Left hindlimb (tissue), 1 donor: ENCODE data around the gene EEF1E1.

Experiments
- DNase-seq: peaks from one replicate; pipeline ENCODE4 v3.0.0-alpha.2; 2018

EEF1E1 gene

GRCh38 chr6:8087870-8088754 is 14.2 kb downstream of the EEF1E1 start:
- no peak for DNase-seq

DNA sequence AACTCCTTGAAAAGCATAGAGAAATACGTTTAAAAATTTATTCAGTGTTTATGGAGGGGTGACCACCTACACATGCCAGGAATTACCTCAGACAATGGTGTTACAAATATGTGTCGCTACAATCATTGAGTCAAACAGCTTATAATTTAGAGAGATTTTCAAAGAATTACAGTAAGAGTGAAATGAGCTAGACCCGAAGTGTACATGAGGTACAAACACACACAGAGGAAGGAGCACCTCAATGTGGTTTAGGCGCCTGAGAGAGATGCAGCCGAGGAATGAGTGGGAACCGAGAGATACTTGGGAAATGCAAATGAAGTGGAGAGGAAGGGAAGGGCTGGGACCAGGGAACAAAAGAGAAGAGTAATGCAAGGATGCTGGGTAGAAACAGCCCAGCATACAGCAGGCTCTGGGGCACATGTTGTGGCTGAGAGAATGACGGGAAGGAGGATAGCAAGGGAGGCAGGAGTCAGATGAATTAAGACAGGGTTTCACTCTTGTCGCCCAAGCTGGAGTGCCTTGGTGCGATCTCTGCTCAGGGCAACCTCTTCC is 15.5 kb downstream of the EEF1E1 start:
- no peak for DNase-seq

GRCh38 chr6:8085053-8085511 is 17.3 kb downstream of the EEF1E1 start:
- DNase-seq: no peak

- DNase-seq: no peak
Observed at GRCh38 chr6:8084586-8084985, 17.8 kb downstream of the EEF1E1 start.

- DNase-seq: no peak
Observed at GRCh38 chr6:8082954-8083858, 19.1 kb downstream of the EEF1E1 start.

- DNase-seq: no peak
Observed at GRCh38 chr6:8082572-8082953, 19.8 kb downstream of the EEF1E1 start.

DNA sequence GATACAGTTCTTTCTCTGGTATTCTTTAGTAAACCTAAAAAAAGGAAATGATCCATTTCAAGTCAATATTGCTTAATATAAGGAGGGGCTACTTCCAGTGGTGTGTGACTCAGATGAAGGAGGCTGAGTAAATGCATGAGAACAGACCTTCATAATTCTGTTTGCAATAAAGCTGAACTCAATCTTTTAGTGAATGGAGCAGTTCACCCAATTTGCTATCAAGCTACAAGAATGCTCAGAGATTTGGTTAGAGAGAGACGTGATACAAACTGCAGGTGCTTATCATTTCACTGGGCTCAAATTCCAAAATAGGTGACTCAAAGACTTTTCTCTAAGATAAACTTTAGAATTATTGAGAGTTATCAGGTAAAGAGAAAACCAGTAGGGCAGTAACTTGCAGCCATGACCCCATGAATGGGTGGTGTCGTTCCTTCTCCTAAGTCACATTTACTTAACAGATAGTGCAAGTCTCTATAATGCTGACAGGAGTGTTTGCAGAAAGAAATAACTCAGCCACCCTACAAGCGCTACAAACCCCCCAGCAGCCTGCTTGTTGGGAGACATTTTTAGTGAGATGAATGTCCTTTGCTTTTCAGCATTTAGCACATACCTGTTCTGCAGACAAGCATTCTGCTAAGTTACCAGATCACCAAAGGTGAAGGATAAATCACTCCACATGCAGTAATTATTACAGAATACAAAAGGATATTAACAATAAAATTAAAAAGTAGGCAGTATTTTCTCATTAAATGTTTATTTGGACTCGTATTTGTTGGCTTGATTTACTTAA is 21.8 kb downstream of the EEF1E1 start:
- DNase-seq: no peak

DNA sequence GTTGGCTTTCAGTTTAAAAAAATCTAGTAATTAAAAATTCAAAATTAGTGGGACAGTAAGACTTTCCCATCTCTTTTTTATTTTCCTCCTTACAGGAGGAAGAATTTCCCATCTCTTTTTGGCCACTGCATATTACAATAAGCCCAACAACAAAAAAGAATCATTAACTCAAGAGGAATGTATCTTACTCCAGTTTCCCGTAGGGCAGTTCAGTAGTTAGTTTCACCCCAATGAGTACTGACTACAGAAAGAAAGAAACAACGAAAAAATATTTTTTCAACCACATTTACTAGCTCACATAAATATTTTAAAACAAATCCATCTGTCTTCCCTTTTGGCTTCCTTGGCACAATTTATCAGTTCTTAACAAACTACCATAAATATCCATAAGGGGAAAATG is 23.2 kb downstream of the EEF1E1 start:
- no peak for DNase-seq

- DNase-seq: no peak
Observed at GRCh38 chr6:8077991-8078390, 24.4 kb downstream of the EEF1E1 start.

- no peak for DNase-seq
Observed at GRCh38 chr6:8075704-8076103, 26.6 kb downstream of the EEF1E1 start.

- no peak for DNase-seq
Observed at GRCh38 chr6:8075185-8075584, 27.2 kb downstream of the EEF1E1 start.

- DNase-seq: no peak
Observed at GRCh38 chr6:8074213-8074612, 28.1 kb downstream of the EEF1E1 start.

DNA sequence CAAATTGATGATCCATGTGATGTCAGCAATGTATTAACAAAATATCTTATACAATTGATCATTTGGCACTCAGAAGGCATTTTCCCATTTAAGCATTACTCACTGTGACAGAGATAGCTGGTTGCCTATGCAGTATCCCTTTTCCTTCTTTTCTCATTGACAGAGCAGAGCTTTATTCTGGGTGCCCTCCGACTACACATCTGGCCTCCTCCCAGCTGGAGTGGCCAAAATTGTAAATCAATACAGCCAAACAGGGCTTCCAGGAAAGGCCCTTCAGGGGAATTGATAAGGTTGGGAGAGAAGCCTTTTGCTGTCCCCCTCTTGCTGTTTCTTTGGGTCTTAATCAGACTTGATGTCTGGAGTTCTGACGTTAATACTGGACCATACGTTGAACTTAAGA is 28.6 kb downstream of the EEF1E1 start:
- no peak for DNase-seq

- DNase-seq: no peak
Observed at GRCh38 chr6:8070718-8071117, 31.6 kb downstream of the EEF1E1 start.

DNA sequence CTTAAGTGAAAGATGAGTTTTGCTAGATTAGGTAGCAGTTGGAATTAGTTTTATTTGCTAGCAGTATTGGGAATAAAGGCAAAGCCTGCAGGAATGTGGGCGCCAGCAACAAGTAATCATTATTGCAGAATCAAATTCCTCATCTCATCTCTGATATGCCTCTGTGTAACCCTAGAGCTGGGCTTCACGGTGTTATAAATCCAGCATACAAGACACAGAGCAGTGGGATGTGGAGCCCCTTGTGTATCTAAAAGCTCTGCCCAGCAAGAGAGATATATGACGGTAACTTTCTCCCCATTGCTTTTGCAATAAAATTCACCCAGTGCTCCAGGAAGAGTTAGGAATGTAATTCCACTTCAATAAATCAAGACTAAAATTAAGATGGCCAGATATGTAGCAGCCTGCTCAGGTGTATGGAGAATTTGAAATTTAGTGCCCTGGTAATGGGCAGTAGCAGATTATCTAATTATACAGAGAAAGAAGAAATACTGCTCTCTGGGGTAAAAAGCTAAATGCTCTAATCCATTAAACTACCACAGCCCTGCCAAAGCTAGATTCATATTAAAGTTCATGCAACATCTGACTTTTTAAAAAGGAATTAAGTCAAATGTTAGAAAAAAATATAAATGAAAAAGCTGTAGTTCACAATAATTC is 32.6 kb downstream of the EEF1E1 start:
- DNase-seq: no peak

DNA sequence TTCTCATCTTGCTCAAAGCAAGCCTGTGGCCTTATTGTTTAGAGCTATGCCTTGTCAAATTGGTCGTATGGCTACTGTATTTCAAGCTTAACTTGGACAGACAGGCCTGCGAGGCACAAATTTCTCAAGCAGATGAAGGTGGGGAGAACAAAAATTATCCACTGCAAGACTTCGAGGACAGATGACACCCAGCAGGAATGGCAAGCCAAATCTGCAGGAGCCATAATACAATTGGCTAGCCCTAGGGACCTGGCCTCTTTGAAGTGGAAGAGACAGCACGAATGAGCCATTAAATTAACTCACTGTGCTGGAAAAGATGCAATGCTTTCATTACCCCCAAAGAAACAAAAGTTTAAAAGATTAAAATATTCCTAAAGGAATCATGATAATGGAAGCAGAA is 33.2 kb downstream of the EEF1E1 start:
- no peak for DNase-seq

- DNase-seq: no peak
Observed at GRCh38 chr6:8066108-8066507, 36.2 kb downstream of the EEF1E1 start.

GRCh38 chr6:8065519-8065911 is 36.8 kb downstream of the EEF1E1 start:
- DNase-seq: no peak

- no peak for DNase-seq
Observed at GRCh38 chr6:8064638-8065518, 37.5 kb downstream of the EEF1E1 start.

- peak; percentile 98 for DNase-seq
Observed at GRCh38 chr6:8063761-8064637, 38.3 kb downstream of the EEF1E1 start, which contains the start of gene BLOC1S5. Gene BLOC1S5 (minus strand): TSS chr6:8064389. CDS start chr6:8064376, 13 bp downstream.
